ENCODE results near the gene CDC42BPG.
"Not testable (repeated sequence)": the region's sequence is repeated elsewhere in the genome, so short reads cannot be mapped to it uniquely, and the experiment has no call there.

CDC42BPG gene

DNA sequence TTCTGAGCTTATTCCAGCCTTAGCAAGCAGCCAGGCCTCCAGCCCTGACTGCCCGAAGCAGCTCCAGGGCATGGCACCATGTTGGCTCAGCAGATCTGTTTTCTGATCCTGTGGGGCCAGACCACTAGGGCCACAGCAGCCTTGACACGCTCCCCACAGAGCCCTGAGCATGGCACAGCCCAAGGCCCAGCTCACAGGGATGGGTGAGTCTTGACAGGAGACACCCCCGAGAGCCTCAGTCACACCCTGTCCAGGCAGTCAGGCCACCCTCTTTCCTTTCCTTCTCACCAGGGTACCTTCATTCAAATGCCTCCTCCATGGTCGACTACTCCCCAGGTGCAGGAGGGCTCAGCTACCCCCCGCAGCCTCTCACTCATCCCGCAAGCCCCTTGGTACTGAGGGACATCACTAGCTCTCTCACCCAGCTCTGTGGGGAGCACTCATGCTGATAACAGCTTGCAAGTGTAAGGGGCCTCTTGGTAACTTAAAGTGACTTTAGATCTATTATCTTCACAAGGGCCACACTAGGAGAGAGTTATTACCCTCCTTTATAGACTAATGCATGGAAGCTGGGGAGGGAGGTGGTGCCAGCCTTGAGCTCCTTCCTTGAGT lies 3.9 kb upstream of the CDC42BPG start:
- no peak for DNase-seq

DNA sequence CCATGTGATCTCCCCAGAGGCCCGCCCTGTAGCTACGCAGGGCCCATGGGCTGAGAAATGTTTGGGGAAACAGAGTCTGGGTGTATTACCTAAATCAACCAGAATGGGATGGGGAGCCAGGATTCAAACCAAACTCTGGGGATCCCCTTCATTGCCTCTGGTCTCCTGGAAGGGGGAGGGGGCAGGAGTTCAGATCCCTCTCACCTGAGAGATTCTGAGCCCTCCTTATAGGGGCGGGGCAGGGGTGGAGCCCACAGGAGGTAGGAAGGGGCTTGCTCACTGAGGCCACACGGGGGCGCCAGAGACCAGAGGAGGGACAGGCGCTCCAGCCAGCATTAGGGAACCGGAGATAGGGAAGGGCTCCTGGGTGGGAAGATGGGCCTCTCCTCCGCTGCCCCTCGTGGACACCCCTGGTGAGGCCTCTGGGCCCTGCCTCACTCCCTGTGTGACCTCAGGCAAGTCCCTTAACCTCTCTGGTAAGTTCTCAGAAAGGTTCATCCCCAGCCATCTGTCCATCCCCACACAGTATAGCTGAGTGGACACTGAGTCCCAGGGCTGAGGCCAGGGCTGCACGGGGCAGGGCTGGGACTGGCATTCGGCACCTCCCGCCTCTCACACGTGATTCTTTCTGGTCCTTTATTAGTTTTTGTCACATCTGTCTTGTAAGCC lies 2.7 kb upstream of the CDC42BPG start:
- DNase-seq = peak; percentile 98

DNA sequence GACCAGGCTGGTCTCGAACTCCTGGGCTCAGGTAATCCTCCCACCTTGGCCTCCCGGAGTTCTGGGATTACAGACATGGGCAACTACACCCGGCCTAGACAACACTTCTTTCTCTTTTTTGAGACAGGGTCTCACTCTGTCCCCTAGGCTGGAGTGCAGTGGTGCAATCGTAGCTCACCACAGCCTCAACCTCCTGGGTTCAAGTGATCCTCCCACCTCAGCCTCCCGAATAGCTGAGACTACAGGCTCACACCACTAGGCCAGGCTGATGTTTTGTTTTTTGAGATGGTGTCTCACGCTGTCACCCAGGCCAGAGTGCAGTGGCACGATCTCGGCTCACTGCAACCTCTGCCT lies 1.3 kb upstream of the CDC42BPG start:
- not testable (repeated sequence) for DNase-seq

DNA sequence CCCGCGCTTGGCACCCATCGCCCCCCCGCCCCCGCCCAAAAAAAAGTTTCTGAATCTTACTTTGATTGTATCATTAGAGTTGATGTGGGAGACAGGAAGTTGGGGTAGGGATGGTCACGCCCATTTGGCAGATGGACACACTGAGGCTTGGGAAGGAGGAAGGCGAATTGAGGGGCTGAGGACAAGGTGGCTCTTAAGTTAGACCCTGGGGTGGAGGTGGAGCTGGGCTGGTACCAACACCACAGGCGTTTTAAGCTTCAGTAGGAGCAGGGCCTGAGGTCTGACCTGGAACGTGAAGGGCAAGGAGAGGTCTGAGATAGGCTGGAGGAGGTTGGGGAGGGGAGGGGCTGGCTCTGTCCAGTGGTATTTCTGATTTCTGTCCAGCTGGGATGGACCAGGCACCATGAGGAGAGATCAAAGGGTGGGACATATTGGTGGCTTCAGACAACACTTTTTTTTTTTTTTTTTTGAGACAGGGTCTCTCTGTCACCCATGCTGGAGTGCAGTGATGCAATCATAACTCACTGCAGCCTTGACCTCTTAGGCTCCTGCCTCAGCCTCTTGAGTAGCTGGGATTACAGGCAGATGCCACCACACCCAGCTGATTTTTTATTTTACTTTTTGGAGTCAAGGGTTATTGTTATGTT lies 799 bp upstream of the CDC42BPG start:
- no peak for DNase-seq

DNA sequence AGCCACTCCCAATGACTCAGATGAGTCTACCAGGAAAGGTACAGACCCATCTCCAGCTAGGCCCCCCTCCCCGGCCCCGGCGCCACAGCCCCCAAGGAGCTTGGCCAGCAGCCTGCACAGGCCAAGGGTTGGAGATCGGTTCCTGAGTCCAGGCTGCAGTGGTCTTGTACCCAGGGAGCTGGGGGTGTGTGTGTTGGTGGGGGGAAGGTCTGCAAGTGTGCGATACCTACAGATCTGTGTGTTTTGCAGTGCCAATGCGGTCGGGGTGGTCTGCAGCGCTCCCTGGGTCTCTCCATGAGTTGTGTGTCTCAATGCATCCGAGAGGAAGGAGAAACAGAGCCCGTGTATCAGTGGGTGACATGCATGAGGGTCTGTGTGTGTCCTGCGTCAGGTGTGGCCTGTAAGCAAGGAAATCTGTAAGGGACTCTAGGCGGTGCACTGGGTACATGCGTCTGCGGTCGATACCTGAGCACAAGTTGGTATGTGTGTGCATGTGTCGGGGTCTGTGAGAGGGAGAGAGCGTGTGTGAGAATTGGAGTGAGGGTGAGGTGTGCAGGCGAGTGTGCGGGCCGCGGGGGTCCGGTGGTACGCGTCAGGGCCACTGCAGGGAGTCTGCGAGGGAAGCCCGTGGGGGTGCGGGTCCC lies 645 bp downstream of the CDC42BPG start:
- no peak for DNase-seq

DNA sequence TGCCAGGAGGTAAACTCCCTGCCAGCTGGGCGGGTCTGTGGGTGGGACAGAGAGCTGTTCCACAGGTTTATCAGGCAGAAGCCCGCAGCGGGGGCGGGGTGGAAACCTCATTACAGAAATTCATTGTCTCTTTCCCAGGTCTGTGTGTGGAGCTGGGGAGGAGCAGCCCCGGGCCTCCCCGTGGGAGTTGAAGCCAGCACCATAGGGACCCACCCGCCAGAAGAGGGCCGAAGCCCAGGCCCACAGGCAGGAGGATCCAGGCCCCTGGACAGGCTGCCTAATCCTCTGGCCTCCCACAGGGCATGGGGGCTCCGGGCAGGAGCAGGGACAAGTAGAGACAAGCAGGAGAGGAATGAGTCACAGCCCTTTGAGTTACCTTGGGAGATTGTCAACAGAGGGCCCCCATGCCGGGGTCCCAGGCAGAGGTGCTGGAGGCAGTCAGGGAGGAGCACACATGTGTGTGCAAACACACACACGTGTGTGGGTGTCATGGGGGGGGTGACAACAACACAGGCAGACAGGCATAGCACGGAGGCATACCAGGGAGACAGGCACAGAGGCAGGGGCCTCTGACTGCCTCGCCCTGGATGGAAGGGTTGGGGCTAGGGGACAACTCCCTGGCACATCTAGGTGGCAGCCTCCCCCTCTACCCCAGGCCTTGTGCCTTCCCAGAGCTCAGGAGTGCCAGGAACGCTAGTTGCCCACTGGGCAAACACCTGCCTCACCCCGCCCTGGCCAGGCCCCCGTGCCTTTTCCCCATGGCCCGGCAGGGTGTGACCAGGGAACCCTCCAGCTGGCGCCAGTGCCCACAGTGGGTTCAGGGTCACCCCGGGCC lies 1.4 kb downstream of the CDC42BPG start:
- DNase-seq = no peak

DNA sequence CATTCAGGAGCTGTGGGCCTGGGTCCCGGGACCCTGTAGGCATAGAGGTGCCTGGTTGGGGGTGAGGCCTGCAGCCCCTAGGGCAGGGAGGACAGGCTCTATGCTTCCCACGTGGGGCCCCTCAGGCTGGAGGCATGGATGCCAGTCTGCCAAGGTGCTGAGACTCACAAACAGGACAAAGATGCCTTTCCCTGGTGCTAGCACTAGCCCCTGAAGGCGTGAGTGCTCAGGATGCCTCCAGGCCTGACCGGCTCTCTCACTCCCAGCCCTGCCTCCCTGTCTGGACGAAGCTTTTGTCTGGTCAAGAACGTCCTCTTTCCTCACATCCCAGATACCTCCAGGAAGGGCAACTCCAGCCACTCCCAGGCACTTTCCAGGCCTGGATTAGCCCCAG lies 2.1 kb downstream of the CDC42BPG start:
- no peak for DNase-seq

DNA sequence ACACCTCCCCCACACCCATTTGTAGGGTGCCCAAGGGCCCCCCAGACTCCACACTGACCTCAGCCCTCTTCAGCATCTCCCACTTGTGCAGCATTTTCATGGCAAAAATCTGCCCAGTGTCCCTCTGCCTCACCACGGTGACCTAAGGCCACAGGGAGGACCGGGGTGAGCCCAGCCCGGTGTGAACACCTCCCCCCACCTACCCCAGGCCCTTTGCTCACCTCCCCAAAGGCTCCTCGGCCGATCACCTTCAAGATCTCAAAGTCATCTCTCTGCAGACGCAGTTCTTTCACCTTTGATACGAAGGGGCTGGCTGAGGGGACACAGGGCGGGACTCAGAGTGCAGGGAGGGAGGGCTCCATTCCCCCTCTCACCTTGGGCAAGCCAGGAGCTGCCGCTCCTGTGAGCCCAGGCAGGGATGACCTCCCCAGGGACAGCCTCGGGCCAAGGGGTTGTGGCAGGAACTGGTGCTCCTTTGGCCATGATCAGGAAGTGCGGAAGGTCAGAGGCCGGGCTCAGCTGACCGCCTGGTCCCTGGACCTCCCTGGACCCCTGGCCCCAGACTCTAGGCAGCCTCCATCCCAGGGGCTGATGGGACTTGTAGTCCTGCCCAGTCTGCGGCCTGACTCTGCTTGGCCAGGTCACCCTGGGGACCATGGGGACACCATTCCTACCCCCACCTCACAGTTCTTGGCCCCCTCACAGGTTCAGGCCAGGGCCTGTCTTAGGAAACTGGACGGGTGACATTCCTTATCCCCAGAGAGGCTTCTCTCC lies 2.7 kb downstream of the CDC42BPG start:
- DNase-seq = no peak

DNA sequence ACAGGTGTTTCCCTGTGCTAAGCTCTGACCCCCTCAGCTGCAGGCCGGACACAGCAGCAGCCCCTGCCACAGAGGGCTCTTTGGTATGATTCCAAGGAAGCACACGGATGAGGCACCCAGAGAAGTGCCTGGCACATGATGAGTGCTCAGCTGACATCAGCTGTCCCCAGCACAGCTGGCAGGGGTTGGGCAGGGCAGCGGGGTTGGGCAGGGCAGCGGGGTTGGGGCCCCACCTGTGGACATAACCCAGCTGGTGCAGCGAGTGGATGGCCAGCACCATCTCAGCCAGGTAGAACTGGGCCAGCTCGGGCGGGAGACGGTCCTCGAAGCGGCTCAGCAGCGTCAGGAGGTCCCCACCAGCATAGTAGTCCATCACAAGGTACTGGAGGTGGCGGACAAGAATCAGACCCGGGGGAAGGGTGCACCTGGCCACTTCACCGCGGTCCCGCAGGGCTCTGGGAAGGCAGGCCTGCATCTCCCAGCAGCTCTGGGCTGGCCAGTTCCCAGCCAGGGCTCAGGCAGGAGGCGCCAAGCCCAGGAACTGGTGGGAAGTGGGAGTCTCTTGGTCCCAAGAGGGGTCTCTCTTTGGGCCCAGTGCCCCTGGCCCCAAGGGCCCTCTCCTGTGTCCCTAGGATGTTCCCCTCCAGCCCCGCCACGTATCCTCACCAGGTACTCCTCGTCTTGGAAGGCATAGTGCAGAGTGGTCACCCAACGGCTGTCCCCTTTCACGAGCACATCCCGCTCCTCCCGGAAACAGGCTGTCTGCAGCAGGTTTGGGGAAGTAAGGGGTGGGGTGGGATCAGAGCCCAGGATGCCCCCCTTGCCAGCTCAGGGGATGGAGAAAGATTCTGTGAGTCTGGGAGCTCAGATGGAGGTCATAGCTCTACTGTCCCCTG lies 4.3 kb downstream of the CDC42BPG start:
- no peak for DNase-seq

DNA sequence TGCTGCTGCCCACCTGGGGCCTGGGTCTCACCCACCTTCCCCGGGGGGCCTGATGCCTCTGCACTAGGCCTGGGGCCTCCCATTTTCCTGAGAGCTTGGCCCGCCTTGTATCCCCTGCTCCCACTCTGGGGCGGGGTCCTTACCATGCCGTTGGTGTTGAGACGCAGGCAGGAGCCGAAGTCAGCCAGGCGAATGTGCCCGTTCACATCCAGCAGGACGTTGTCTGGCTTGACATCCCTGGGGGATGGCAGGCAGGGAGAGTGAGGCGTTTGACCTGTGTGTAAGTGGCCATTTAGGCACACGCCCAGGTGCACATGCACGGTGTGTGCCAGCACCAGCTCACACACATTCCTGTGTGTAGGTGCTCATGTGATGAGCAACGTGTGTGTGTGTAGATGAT lies 5.1 kb downstream of the CDC42BPG start:
- DNase-seq = no peak

DNA sequence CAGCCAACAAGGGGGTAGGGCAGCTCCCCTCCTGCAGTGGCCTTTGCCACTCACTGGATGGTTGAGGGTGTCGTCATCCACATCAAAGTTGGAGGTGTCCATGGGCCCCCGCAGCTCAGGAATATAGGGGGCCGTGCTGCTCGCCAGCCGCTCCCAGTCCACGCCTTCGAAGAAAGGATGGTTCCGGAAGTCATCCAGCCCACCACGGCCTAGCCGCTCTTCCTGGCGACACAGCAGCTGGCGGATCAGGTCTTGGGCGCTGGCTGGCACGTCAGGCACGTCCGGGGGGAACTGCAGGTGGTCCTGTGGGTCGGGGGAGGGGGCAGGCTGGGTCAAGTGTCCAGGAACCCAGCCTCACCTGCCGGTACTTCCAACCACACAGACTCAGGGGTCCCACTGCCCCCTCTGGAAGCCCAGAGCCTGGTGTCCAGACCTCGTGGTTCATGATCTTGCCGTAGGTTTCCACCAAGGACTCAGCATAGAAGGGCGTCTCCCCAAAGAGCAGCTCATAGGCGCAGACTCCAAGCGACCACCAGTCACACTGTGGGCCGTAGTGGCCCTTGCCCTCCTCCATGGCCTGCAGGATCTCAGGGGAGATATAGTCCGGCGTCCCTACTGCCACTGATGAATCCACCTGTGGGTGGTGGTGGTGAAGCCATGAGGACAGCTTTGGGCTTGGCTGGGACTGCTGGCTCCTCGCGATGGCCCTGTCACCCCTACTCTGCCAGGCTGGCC lies 5.7 kb downstream of the CDC42BPG start:
- no peak for DNase-seq

DNA sequence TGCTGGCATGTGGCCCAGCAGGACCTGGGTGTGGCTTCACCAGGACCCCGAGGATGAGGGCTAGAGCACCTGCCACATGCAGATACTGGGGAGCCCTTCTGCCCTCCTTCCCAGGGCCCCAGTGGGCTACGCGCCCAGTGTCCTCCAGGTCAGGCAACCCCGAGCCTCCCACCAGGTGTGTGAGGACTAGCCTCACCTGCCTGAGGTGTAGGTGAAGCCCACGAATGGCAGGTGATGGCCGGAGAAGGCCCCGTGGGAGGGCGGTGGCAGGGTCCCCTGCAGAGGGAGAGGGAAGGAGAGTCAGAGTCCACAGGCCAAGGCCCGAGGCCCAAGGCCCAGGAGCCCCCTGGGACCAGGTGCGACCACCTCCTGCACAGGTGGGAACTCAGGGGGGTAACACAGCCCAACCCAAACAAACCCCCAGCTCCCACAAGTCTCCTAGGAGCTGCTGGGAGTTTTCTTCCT lies 6.5 kb downstream of the CDC42BPG start:
- DNase-seq = no peak

DNA sequence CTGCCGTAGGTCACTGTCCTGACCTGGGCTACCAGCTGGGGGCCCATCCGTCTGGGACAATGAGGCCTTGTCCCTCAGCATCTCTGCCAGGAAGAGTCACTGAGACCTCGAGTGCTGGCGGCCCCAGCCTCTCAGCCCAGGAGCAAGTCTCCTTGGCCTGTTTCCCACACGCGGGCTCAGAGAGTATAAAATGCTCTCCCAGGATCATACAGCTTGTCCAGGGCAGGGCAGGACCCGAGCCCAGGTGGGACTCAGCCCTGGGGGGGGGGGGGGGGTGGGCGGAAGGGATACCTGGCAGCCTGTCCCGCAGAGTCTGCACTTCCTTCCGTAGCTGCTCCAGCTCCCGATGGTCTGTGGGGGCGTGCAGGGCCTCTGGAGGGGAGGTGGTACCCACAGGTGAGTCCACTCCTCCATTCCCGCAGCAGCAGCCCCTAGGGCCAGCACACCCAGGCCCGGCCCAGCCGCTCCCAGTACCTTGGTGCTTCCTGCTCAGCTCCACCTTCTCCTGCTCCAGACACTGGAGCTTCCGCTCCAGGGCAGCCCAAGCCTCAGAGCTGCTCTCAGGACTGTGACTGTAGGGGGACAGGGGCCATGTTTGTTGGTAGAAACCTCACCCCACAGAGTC lies 7.9 kb downstream of the CDC42BPG start:
- DNase-seq = no peak

DNA sequence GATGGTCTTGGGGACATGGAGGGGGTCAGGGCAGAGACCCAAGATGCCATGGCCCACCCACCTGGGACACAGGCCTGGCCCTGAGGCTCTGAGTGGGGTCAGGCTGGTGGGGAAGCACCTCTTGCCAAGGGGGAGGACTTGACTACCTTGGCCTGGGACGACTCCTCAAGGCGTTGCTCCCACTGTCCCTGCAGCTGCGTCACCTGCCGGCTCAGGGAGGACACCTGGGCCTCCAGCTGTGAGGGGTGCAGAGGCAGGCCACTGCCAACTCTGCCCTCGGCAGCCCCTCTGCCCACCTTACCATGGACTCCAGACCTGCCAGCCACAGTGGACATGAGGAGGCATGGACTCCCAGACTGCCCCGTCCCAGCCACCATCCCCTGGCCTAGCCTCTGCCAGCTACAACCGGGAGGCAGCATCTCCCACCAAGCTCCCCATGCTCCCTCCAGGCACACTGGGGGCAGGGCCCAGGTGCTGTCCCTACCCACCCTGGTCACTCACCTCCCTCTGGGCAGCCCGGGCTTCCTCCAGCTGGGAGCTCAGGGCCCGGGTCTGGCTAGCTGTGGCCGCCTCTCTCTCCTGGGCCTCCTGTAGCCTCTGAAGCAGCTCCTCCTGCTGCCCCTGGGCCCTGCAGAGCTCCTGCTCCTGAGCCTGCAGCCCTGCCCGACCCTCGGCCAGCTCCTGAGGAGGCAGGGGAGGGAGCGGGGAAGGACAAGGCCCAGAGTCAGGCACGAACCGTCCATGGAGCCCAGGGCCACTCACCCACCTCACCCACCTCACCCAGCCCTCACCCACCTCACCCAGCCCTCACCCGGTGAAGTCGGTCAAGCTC lies 8.6 kb downstream of the CDC42BPG start:
- no peak for DNase-seq

DNA sequence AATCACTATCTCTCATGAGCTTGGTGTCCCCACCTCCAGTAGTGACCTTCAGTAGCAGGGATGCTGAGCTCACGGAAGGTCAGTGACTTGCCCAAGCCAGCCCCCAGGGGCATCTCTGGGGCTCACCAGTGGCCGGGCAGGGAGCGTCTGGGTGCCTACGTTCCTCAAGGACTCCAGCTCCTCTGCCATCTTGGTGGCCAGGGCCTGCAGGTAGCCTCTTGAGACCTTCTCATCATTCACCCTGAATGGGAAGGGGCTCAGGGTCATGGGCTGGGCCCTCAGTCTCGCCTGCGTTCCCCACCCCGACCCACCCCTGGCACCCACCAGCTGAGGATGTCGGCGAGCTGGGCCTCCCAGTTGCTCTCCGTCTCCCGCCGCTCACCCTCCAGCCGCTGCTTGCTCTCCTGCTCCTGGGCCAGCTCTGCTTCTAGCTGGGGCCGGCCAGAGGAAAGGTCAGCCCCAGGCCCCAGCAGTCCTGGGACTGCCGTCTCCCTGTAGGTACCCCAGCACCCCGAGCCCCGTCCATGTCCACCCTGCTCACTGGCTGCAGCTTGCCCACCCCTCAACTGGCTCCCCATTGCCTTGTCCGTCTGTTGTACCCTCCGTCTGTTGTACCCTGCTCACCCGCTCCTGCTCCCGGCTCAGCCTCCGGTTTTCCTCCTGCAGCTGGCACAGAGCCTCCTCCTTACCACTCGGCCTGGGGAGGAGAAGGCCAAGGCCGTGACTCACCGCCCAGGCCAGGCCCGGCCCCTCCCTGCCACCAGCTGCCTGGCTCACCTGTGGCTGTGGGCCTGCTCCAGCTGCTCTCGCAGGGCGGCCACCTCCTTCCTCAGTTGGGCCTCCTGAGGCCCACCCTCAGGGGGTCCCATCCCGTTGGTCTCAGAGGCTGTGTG lies 9.5 kb downstream of the CDC42BPG start:
- DNase-seq = no peak

DNA sequence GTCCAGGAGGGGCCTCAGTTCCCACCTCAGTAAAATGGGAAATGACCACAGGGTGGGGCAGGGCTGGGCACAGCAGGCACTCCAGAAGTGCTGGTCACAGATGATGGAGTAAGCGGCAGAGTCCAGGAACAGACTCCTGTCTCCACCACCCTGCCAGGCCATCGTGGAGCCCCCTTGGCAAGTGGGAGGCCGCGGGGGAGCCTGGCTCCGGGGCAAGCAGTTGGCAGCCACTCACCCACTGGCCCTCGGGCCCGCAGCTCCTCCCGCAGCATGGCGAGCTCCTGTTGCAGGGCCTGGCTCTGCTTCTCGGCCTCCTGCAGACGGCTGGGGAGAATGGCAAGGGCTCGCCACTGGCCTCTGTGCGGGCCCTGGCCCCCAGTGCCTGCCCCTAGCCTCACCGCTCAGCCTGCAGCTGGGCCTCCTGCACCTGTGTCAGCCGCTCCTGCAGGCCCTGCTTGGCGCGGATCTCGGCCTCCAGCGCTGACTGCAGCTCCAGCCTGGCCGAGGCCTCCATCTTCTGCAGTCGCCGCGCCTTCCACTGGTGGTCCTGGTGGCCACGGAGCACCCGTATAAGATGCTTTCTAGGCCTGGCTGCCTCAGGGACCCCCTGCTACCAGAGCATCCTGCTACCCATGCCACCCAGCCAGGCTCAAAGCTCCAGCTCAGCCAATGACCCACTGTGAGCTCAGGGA lies 10.3 kb downstream of the CDC42BPG start:
- DNase-seq = no peak

DNA sequence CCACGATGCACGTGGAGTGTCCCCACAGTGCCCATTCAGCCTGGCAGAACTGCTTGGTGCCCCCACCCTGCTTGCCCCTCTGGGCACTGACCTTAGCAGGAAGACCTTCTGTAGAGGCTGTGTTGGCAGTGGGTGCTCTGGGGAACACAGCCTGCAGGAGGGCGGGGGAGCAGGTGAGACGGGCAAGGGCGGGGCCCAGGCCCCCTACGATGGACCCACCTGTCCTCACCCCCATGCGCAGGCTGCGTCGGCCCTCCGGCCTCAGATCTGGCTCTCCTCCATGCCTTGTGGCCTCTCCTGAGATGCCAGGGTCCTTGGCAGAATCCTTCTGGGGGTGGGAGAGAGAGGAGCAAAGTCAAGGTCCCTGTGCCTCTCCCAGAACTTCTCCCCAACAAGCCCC lies 10.9 kb downstream of the CDC42BPG start:
- DNase-seq = no peak

DNA sequence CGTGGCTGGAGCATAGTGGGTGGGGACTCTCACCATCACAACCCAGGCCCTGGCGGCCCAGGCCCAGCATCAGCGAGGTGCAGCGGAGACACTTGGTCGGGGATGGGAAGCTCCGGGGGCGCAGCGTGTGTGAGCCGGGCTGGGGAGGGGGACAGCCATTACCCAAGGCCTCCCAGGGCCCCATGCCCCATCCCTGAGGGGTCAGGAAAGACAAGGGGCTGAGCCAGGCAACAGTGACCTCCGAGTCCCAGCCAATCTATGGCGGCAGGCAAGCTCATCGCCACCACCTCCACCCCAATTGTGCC lies 11.3 kb downstream of the CDC42BPG start:
- DNase-seq = no peak
